GM12892 (cell line): ENCODE measurements around the gene MKNK2.

Source experiments
- POLR2A ChIP-seq: IDR thresholded peaks from 2 replicates; pipeline ENCODE4 v1.6.1; 2011; ENCODE audit warnings: low read depth, low read length, control low read depth
- POLR2AphosphoS5 ChIP-seq: IDR thresholded peaks from 2 replicates; pipeline ENCODE4 v1.6.1; 2011; ENCODE audit warnings: low read depth, low read length, control low read depth

GRCh38 chr19:1992759-1993260 lies 58.2 kb downstream of the MKNK2 start:
- TF ChIP-seq POLR2AphosphoS5 = no peak
- no peak for TF ChIP-seq POLR2A
